SK-N-MC (cell line): ENCODE results near the gene RTKN.
A peak's percentile ranks its signal among the peaks of the same experiment; 100 is the strongest.

ENCODE experiments used
- DNase-seq: peaks from one replicate; pipeline ENCODE4 v3.0.0-alpha.2; 2011; ENCODE audit warnings: low read depth, low spot score
- H3K27ac ChIP-seq: fragments of 200-600 bp; sonication (generic); 2 replicates; pipeline ENCODE4 v1.5.1; 2016; ENCODE audit warnings: mixed run types
- H3K36me3 ChIP-seq: fragments of 200-600 bp; sonication (generic); 2 replicates; pipeline ENCODE4 v1.6.1; 2017; ENCODE audit warnings: antibody characterized with exemption, low read length, mixed read lengths; ENCODE audit not compliant: insufficient read depth
- H3K4me3 ChIP-seq: fragments of 200-600 bp; sonication (generic); 2 replicates; pipeline ENCODE4 v1.5.1; 2016
- H3K9ac ChIP-seq: fragments of 200-600 bp; sonication (generic); 2 replicates; pipeline ENCODE4 v1.8.0; 2017; ENCODE audit warnings: mixed run types, mixed read lengths; ENCODE audit not compliant: insufficient read length
- H3K9me3 ChIP-seq: fragments of 200-600 bp; sonication (generic); 2 replicates; pipeline ENCODE4 v1.6.1; 2017; ENCODE audit warnings: low read depth, mild to moderate bottlenecking, antibody characterized with exemption, low read length, moderate library complexity, mixed read lengths
- EZH2 ChIP-seq: fragments of 200-600 bp; sonication (generic); IDR thresholded peaks from one replicate; pipeline ENCODE4 v1.6.1; 2017; ENCODE audit warnings: antibody characterized with exemption
- FOXP2 ChIP-seq: optimal IDR thresholded peaks from 2 replicates; pipeline ENCODE3; 2011; ENCODE audit warnings: mild to moderate bottlenecking, moderate library complexity; ENCODE audit not compliant: insufficient read depth; ENCODE audit errors: extremely low read length, control extremely low read depth
- POLR2AphosphoS5 ChIP-seq: IDR thresholded peaks from 2 replicates; pipeline ENCODE4 v1.6.1; 2012; ENCODE audit warnings: mild to moderate bottlenecking, low read depth, low read length, borderline replicate concordance

RTKN gene

DNA sequence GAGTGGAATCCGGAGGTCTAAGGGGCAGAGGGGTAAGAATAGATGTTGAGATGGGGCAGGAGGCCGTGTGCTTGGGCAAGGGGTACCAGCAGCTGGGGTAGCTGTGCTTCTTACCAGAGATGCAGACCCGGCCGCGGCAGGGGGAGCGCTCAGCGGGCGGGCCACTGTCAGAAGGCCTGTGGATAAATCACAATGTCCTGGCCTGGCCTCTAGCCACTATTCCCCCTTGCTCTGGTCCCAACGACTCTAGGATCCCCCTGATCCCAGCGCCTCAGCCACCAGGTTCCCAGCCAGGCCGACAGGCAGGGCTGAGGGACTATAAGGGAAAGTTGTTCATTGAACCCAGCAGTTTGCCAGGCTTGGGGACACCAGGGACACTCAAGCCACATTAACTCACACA lies 11.2 kb downstream of the RTKN start:
- TF ChIP-seq EZH2 (no peak), FOXP2 (no peak), POLR2AphosphoS5 (no peak)
- Histone ChIP-seq H3K9ac (no peak overlapping the region), H3K9me3 (no peaks in the 10 kb centered on the region), H3K27ac (no peak overlapping the region), H3K4me3 (no peak overlapping the region), H3K36me3 (peaks cover 4% of the 10 kb centered on the region; the same call in 1 of the 2 replicates)
- DNase-seq, result no peak

DNA sequence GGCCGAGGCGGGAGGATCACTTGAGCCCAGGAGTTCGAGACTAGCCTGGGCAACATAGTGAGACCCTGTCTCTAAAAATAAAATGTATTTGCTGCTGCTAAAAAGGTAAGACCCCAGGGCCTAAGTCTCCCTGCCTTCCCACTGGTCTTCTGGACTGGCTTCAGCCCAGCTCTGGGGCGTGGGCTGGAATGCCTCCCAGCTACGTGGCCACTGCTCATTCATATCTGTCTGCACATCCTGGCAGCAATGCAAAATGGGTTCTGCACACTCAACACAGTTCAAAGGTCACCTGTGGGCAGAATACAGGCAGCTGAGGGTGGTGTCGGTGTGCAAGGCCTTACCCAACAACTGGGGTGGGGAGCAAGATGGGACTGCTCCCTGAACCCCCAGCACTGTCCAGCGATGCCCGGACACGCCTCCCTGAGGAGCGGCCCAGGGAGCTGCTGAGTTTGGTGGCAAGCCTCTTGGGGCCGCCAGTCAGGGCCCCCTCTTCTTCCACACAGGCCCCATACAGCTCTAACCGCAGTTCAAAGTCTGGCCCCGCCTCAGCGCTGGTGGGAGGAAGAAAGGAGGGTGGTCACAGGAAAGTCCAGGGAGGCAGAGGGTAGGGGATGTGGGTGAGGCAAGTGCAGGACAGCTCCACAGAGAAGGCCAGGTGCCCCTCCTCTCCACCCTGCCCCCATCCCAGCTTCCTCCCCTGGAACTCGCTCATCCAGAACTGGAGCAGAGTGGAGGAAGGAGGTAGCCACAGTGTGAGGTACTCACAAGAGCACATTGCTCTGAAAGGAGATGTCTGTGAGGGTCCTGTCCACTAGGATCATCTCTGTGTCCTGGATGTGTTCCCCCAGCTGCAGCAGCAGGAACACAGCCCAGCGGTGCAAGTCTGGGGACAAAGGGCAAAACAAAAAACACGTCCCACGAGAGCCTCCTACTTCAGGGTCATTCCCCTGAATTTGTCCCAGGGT lies 12.0 kb downstream of the RTKN start:
- no peak for DNase-seq
- no peak overlapping the region for H3K9ac ChIP-seq
- H3K4me3 ChIP-seq, result no peak overlapping the region
- H3K27ac ChIP-seq, result no peak overlapping the region
- H3K9me3 ChIP-seq, result no peaks in the 10 kb centered on the region
- H3K36me3 ChIP-seq, result peaks cover 4% of the 10 kb centered on the region; the same call in 1 of the 2 replicates
- TF ChIP-seq FOXP2 (no peak), EZH2 (no peak), POLR2AphosphoS5 (no peak)

DNA sequence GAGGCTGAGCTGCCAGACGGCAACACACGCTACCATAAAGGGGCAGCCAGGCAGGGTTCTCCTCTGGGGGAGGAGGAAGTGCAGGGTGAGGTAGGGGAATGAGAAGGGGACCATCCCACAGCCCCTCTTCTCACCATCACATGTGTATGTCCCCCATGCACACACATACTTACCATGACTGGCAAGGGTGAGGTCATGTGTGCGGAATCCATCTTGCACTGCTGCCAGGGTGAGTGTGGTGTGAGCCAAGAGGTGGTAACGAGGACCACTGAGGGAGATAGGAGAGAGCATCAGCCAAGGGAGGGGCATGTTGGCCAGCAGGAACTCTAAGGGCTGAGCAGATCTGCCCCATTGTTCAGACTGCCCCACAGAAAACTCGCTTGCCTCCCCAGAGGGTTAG lies 13.1 kb downstream of the RTKN start:
- TF ChIP-seq EZH2 (no peak), FOXP2 (no peak), POLR2AphosphoS5 (no peak)
- H3K9me3 ChIP-seq, result no peaks in the 10 kb centered on the region
- no peak overlapping the region for H3K4me3 ChIP-seq
- H3K27ac ChIP-seq, result no peak overlapping the region
- H3K36me3 ChIP-seq, result peaks cover 4% of the 10 kb centered on the region; the same call in 1 of the 2 replicates
- no peak overlapping the region for H3K9ac ChIP-seq
- no peak for DNase-seq

DNA sequence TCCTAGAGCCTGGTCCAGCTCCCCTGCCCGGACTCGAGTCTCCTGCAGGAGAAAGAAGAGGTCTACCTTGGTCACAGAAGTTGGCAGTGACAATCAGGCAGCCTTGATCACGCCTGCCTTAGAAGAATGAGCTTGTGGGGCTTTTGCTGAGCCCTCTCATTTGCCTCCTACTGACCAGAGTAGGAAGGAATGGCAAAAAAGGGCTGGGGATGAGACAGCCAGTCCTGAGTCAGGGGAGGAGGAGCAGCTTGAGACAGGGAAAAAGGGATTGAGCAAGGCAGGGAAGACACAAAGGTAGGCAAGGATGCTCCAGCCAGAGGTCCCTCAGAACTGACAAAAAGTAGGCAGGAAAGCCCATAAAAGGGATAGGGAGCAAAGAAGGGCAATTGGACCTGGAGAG lies 14.2 kb downstream of the RTKN start:
- TF ChIP-seq FOXP2 (no peak), POLR2AphosphoS5 (no peak), EZH2 (no peak)
- Histone ChIP-seq H3K9ac (no peak overlapping the region), H3K27ac (no peak overlapping the region), H3K9me3 (no peaks in the 10 kb centered on the region), H3K4me3 (no peak overlapping the region), H3K36me3 (peaks cover 4% of the 10 kb centered on the region; the same call in 1 of the 2 replicates)
- DNase-seq, result no peak

- Histone ChIP-seq H3K9ac (no peak overlapping the region), H3K9me3 (no peaks in the 10 kb centered on the region), H3K27ac (no peak overlapping the region), H3K4me3 (no peak overlapping the region), H3K36me3 (peaks cover 4% of the 10 kb centered on the region; the same call in 1 of the 2 replicates)
- no peak for DNase-seq
- TF ChIP-seq POLR2AphosphoS5, result no peak
- TF ChIP-seq FOXP2, result no peak
- TF ChIP-seq EZH2, result no peak
Measured at GRCh38 chr2:74426181-74426758, 15.5 kb downstream of the RTKN start.

- H3K36me3 ChIP-seq, result peaks cover 4% of the 10 kb centered on the region; the same call in 1 of the 2 replicates
- H3K9ac ChIP-seq, result no peak overlapping the region
- no peak overlapping the region for H3K4me3 ChIP-seq
- H3K27ac ChIP-seq, result no peak overlapping the region
- DNase-seq, result no peak
- no peak for TF ChIP-seq FOXP2
- no peak for TF ChIP-seq EZH2
- TF ChIP-seq POLR2AphosphoS5, result no peak
- H3K9me3 ChIP-seq, result no peaks in the 10 kb centered on the region
Measured at GRCh38 chr2:74425523-74425922, 16.2 kb downstream of the RTKN start.

DNA sequence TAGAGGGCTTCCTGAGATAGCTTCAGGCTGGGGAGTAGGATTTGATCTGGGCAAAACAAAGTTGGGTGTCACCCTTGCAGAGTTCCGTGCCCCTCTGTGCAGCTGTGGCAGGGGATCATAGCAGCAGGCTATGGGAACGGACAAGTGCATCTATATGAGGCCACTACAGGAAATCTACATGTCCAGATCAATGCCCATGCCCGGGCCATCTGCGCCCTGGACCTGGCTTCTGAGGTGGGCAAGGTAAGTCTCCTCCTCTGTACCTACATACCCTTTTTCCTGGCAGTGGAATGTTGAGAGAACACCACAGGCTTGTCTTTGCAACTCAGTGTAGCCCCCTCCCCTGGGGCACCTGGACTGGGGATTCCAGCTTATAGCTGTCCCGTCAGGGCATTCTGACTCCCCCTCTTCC lies 16.7 kb downstream of the RTKN start:
- Histone ChIP-seq H3K9me3 (no peaks in the 10 kb centered on the region), H3K27ac (no peak overlapping the region), H3K9ac (no peak overlapping the region), H3K4me3 (no peak overlapping the region), H3K36me3 (peaks cover 4% of the 10 kb centered on the region; the same call in 1 of the 2 replicates)
- TF ChIP-seq POLR2AphosphoS5, result no peak
- TF ChIP-seq EZH2, result no peak
- DNase-seq, result no peak

GRCh38 chr2:74424139-74424992 lies 17.4 kb downstream of the RTKN start:
- TF ChIP-seq POLR2AphosphoS5 (peak; percentile 37; the same call in 1 of the 2 replicates), FOXP2 (no peak), EZH2 (no peak)
- no peak overlapping the region for H3K27ac ChIP-seq
- no peak for DNase-seq

More at GRCh38 chr2:74424139-74424992, 17.4 kb downstream of the RTKN start:
- Histone ChIP-seq H3K36me3 (peaks cover 4% of the 10 kb centered on the region; the same call in 1 of the 2 replicates), H3K4me3 (no peak overlapping the region), H3K9me3 (no peaks in the 10 kb centered on the region), H3K9ac (no peak overlapping the region)
